GM18517 (cell line): ENCODE measurements around the gene NOVA1.

Source experiments
- ATAC-seq: cut with Tn5 transposase; IDR thresholded peaks from one replicate; pipeline ENCODE4 v1.9.1; 2021; ENCODE audit warnings: mild to moderate bottlenecking, moderate library complexity; ENCODE audit not compliant: unreplicated experiment

The NOVA1 gene

DNA sequence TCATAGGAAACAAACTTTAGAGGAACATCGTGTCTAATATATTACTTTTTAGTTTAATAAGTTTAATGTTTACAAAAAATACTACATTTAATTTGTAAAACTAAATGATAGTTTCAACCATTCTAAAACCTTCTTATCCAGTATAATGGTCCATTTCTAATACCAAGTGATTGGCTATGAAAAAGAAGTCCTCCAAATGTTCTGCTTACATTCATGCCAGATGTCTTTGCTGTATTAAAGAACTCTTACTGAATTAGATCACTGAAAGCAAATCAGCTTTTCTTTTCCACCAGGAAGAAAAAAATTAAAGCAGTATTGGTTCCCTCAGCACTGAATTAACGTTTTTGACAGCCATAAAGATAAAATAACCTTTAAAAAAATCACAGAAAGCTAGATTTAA is 3.7 kb downstream of the NOVA1 start:
- no peak for ATAC-seq

DNA sequence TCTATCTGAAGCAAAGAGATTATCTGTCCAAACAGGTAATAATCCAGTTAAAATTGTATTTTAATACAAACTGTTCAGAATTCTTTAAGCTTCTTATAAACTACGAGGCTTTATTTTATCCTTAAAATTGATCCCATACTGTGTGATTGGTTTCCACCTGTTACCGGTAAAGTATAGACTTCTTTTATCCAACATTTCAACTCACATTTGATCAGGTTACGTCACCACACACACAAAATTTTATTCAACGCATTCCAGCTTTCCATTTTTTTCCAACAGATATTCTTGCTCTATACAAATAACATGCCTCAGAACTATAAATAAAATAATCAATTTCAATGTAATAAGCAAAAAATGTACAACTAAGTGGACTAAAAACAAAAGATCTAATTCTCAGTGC is 4.5 kb downstream of the NOVA1 start:
- no peak for ATAC-seq

DNA sequence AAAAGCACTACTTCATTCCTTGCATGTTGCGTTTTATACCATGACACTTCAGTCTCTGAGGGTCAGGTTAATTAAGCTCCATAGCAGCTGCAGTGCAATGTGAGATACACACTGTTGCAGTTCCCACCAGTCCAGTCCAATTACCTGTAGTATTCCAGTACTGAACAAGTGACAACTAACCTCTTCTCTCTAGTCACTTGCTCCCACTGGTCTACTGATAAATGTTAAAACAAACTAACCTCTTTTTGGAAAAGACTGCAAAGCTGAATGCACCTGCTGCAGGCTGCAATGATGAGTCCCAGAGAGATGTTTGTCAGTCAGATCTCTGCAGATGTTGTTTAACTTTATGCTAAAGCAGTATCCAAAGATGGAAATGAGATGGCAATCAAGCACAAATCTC is 7.9 kb downstream of the NOVA1 start:
- no peak for ATAC-seq

DNA sequence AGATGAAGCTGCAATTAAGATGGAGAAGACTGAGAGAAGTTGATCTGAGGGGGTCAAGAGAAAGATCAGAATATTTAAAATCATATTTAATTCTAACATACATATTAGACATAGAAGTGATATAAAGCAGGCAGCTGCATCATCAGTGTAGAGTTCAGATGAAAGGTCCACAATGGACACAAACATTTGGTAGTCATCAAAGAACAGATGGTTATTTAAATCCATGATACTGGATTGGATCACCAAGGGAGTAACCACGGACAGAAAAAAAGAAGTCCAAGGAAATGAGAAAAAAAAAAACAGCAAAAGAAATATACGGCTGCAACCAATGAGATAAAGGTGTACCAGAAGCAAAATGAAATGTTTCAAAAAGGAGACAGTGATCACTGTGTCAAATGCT is 20.1 kb downstream of the NOVA1 start:
- no peak for ATAC-seq

DNA sequence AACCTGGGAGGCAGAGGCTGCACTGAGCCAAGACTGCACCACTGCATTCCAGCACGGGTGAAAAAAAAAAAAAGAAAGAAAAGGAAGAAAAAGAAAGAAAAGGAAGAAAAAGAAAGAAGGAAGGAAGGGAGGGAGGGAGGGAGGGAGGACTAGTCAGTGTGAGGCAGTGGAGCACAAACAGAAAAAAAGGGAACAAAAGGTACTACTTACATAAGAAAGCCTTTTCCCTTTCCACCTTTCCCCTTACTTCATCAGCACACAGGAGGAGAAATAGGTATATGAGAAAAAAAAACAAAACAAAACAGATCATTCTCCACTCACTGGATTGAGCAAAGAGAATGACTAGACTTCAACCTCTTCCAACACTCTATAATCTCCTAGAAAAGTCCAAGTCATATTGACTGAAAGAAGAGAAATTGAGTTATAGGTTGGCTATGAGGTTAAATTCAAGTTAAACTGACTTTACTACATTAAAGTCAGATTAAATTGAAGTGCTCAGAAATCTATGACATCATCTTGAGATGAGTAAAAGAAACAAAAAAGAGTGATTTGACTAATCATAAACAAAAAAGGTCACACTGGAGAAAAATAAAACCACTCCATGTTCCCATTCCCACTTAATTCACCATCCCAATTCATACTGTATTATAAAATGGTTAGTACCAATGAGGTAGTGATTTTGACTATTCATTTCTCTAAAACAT is 43.6 kb downstream of the NOVA1 start:
- ATAC-seq = no peak

DNA sequence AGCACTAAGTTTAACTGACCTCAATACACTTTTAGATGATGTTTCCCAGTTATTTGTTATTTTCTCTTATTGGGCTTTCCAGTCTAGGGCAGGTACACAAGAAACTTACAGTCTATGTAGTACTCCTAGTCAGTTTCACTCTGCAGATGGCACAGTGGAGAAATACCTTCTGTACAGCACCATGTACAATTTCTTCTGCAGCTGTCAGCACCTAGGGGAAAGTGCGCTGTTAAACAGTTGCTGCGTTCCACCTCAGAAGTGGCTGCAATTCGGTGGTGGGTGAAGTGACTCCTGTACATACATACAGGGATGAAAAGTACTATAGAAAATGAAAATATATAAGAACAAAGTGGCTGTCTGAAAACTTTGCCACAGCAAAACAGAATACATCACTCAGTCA is 48.3 kb downstream of the NOVA1 start:
- ATAC-seq = no peak

DNA sequence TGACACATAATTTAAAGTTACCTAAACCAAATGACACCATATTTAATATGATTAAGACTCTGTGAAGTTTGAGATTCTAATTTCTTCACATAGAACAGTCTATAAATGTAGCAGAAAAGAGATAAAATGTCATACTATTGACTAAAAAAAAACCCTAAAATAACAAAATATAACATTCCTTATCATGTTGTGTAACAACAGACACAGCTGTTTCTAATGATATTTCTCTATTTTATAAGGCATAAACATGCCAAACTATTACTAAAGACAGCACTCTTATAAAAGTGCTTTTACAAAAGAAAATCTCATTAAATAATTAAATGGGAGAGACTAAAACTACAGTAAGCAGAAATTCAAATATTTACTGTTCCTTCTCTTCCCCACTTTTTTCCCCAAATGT is 49.4 kb downstream of the NOVA1 start:
- no peak for ATAC-seq

DNA sequence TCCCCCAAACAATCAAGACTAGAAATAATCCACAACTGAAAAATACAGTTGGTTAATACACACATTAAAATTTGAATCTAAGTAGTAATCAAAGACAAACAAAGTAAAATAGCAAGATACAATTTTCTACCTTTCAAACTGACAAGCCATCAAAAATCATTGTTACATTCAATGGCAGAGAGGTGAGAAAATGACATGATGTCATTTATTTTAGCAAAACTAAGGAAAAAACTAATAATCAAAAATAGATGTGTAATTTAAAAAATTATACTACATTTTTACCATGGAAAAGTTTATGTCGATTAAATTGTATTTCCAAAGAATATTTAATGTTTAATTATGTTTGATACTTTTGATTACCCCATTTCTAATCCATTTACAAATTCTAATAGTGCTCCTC is 59.7 kb downstream of the NOVA1 start:
- ATAC-seq = no peak

DNA sequence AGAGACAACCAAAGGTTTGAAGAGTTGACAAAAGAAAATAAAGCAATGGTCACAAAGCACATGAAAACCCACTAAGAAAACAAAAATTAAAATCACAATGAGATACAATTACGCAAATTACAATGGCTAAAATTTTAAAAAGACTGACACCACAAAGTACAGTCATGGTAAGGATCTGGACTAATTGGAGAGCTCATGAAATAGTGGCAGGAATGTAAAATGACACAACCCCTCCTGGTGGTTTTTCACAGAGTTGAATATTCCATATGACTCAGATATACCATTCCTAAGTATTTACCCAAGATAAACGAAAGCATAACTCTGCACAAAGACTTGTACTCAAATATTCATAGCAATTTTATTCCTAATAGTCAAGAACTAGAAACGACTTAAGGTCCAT is 65.9 kb downstream of the NOVA1 start:
- ATAC-seq = no peak

DNA sequence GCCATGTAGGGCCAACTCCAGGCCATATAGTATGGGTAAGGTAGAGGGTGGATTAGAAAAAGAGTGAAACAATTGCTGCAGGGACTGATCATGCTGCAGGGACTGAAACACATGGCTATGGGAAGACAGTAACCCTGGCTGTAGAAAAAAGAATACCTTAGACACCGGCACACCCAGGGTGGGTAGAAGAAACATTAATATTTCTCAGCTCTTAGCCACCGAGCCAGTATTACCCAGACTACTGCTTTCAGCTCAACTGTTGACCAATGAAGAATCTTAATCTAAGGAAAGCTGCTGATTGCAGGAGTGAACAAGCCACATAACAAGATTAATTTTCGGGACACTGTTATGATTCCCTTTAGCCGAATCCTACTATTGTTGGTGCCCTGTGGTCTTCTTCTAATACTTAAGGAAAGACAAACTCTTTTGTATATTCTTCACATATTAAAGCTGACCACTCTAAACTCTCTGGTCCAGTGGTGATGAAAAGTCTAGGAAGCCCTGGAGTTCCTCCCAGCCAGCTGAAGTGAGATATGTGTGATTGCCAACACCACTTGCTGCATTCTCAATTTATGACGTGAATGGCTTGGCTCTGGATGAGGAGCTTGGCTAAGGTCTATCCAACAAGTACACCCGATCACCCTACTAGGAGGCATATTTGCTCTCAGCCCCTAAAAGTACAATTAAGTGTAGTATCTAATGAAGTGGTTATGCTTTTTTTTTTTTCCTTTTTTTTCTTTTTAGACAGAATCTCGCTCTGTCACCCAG is 69.2 kb downstream of the NOVA1 start:
- no peak for ATAC-seq

DNA sequence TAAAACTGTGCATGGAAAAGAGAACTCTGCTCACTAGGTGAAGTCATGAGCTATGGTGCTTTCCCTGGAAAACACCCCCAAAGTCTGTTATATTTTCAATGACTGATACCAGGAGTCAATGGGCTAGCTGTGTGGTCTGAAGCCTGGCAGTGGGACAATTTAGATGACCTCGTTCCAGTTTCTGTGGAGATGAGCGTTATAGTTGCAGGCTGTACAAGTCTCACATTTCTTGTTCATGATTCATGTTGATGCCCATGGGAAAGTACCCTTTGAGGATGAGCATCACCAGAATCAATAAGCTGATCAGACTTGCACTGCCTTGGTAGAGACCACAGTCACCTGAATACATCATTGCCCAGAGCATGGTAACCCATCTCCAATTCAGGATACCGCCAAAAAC is 70.7 kb downstream of the NOVA1 start:
- no peak for ATAC-seq

DNA sequence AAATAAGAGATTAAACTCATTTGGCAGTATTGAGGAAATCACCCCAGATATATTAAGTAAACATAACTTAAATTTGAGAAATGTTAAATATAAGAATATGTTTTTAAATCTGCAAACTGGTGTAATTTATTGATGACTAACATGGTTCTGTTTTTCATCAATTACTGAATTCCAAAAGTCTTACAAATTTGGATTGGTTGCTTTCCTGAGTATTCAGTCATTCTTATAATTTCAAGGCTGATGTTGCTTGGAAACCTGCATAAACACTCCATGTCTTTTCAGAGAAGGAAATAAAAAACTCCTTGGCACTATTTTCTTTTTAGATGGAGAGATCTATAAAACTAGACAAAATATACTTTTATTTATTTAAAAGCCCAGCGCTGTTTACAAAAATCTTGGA is 71.7 kb downstream of the NOVA1 start:
- no peak for ATAC-seq

DNA sequence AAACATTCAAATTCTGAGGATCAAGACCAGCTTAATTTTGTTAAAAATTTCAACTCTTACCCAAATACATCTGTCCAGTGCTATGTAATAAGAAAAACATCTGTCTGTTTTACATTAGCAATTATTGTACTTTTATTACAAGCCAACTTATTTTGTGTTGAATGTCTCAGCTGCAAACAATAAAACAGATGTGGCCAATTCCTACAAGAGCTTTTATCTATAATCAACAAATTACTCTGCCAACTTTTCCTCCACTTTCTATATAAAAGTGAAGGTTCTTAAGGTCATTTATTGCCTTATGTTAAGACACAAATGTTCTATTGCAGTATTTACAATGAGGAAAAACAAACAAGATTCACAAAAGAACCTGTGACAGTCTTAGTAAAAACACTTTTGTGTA is 72.7 kb downstream of the NOVA1 start:
- no peak for ATAC-seq

DNA sequence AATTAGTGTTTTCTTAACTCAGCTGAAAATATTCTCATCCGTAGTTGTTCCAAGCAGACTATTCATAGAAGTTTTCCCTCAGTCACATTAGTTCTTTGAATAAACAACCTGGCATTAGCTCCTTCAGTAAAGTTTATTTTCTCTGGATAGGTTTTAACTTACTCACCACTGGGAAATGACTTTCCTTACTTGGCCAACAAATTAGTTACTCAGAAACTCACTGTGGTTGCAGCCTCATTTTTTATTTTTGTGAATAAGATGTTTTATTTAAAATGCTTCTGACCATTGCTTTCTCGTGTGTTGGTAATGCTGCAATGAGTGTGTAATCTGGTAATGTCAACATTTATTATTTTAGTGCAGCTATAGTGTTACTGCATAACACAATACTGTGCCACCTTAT is 74.9 kb downstream of the NOVA1 start:
- ATAC-seq = no peak

DNA sequence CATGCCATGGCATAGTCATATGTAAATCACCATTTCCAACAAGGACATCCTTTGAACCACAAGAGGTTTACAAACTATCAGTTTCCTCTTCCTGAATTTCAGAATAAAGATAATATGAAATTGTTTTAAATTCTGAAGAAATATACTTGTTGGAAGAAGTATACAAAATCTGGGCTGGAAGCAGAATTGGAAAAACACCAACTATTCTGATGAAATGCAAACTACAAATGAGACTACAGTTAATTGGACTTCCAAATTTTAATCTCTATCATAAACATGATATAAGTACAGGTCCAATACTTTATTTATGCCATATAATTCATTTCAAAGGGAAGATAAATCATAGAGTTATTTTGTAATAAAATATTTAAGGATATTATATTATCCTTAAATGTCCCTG is 80.1 kb downstream of the NOVA1 start:
- ATAC-seq = no peak

DNA sequence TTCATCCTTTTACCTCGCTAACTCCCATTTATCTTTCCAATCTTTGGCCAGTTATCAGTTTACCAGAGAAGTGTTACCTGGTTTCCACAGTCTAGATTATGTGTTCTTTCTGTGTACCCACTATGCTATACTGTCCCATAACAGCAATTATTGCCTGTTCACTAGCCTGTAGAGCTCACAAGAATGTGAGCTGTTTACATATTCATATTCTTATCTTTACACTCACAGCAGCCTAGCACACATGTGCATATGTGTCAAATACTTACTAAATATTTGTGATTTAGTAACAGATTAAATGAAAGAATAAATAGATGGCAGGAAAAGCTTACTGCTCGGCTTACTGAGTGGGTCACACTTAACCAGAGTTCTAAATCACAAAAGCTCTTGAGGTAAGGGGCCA is 97.8 kb downstream of the NOVA1 start:
- no peak for ATAC-seq

DNA sequence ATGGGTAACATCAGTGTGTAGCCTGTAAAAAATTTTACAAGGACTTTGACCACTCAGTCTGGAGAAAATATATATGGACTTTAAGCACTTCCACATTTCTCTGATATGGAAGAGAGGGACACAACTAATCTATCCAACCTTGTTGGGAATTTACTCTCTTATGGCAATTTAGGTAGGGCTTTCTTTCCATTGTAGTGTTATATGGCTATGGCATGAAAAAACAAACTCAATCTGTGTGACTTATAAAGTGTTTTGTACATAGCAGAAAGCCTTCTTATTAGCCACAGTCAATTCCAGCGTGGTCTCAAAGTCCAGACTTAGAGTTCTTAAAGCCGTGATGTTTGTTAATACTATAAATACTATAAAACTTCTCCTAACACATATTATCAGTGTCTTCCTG is 98.3 kb downstream of the NOVA1 start:
- no peak for ATAC-seq

DNA sequence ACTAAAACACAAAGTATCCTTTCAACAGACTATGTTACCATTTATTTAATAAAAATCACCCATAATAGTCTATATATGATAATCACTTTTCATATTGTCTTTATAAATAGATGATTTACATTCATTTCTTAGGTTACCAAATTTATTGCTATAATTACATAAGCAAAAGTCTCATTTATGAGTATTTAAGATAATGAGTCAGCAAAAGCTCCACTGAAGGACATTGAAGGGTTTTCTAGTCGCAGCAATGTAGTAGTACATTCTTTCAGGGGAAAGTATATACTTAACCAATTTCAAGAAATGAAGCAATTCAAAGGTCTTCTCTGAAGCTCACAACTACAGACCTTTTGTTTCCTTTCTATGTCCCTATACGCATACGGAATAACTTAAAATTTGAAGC is 110.9 kb downstream of the NOVA1 start:
- ATAC-seq = no peak

DNA sequence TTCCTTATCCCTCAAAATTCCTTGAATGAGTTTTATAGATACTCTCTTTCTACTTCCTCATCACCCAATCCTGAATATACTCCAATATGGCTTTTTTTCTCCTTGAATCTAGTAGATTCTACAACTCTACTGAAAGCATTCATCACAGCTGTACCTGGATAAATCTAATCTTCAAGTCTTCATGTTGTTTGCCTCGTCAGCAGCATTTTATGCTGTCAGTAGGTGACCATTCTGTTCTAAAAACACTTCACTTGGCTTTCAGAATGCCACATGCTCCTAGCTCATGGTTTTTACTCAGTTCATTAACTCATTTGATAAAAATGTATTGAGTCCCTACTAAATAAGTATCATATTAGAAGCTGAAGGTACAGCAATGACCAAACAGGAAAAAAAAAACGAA is 113.3 kb downstream of the NOVA1 start:
- ATAC-seq = no peak

DNA sequence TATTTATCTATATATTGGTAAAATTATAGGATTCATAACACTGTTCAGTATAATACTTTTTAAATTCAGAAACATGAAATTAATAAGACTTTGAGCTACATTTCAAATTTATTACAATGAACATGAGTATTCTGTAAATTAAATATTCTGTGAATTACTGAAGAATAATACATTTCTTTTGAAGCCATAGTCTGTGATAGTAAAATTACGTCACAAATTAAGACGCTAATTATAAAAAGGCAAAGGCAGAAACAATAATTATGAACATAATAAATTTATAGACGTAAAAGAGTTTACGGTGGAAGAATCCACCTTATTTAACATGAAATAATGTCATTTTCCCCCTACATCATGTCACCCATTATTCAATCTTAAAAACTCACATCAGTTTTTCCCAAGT is 118.9 kb downstream of the NOVA1 start:
- ATAC-seq = no peak

DNA sequence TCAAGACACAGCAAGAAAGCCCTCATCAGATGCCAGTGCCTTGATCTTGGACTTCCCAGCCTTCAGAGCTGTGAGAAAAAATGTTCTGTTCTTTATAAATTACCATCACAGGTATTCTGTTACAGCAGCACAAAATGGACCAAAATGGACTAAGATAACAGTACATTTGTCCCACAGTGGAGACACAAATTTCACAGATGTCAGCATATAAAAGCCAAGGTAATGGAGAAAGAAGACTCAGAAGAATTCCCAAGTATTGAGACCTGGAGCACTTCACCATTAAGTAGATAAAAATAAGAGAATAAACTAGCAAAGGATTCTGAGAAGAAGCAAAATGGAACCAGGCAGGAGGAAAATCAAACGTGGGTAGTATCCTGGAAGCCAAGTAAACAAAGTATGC is 131.0 kb downstream of the NOVA1 start:
- no peak for ATAC-seq

DNA sequence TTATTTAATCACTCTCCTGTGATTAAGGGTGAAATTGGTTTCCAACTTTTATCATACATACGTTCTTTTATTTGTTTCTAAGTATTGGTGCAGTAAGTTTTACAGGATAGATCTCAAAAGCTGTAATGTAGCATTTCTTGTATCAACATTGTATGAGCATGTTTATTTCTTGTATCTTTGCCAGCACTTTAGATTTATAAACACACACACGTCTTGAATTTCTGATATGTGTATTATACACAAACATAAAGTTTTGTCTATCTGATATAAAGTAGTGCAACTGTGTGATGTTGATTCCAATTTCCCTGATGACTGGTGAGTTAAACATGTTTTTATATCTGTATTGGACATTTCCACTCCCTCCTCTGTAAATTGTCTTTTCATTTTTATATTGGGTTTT is 134.7 kb downstream of the NOVA1 start:
- no peak for ATAC-seq

DNA sequence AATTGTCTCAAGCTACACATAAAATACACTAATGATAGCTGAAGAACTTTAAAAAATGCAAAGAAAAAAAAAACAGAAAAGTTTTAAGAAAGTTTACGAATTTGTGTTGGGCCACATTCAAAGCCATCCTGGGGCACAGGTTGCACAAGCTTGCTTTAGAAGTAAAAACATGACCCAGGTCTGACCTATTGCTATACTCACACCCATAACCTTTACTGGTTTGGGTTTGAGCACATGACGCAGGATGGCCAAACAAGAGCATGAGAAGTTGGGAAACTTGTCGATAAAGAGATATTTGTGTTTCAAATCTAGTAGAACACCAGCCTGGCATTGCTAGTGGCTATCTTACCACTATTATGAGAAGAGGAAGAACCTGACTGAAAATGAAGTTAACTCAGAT is 143.7 kb downstream of the NOVA1 start:
- no peak for ATAC-seq
